Cardiac muscle cell (in vitro differentiated cells and primary cell): Measurements from ENCODE around the gene HMCN1. TPM values are rescaled to one million over a fixed set of nuclear protein-coding genes. Genes with fewer than 3 reads are reported as not detected.

ENCODE experiments used
- DNase-seq, 2 donors: peaks; one replicate each; pipeline versions ENCODE4 v3.0.0 to v3.0.0-alpha.2; 2010 to 2017; ENCODE audit warnings: low read depth in 1 of 2, low spot score in 1 of 2
- H3K27ac ChIP-seq: fragments of 200-600 bp; sonication (generic); 2 replicates; pipeline ENCODE4 v1.5.1; 2016
- H3K27me3 ChIP-seq: fragments of 200-600 bp; sonication (generic); 2 replicates; pipeline ENCODE4 v1.6.0; 2016; ENCODE audit warnings: control low read depth
- H3K36me3 ChIP-seq: fragments of 200-600 bp; sonication (generic); 2 replicates; pipeline ENCODE4 v1.5.1; 2016; ENCODE audit warnings: control low read depth
- H3K4me1 ChIP-seq: fragments of 200-600 bp; sonication (generic); 2 replicates; pipeline ENCODE4 v1.8.1; 2017; ENCODE audit warnings: low read depth, mild to moderate bottlenecking, mixed run types
- H3K4me3 ChIP-seq: fragments of 200-600 bp; sonication (generic); 2 replicates; pipeline ENCODE4 v1.5.1; 2016; ENCODE audit warnings: mild to moderate bottlenecking
- H3K9me3 ChIP-seq: fragments of 200-600 bp; sonication (generic); 2 replicates; pipeline ENCODE4 v1.5.1; 2017; ENCODE audit warnings: low read depth, mild to moderate bottlenecking, control low read depth
- polyA plus RNA-seq: library from polyadenylated mRNA; unstranded; fragments of >200 nt; fragmentation: Nextera tagmentation; extraction: Ambion mirVana; gene quantifications from 2 replicates; pipeline ENCODE4 v1.2.1, GENCODE V29; 2016
- total RNA-seq: library from RNA; depleted of rRNA; stranded (reverse); fragments of >200 nt; gene quantifications from 2 replicates; pipeline ENCODE4 v1.2.3, GENCODE V29; 2016
- TF ChIP-seq, protein P1 (sequence below): IDR thresholded peaks from 2 replicates; pipeline ENCODE4 v1.5.1; 2012; ENCODE audit warnings: low read depth, mild to moderate bottlenecking, low read length

The HMCN1 gene
- total and polyA plus RNA-seq, 2 experiments from 2014 or later = 4.9 to 28.5 TPM

DNA sequence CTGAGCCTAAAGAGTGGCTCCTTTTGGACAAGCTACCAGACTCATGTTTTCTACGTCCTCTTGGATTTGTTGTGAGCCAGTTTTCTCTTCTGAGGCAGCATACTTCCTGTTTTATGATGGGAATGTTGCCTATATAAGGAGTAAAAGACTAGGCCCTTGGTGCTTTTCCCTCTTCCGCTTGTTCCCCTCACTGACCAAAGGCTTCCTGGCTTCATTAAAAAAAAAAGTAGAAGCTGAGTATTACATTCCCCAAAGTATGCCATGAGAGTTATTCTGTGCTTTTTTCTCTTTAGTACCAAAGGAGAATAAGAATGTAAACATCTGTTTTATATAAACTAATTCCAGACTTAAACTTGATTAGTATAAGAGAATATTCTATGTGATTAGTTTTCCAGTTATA lies 6.5 kb upstream of the HMCN1 start:
- H3K36me3 ChIP-seq = no peaks in the 10 kb centered on the region
- H3K27ac ChIP-seq = no peak overlapping the region
- H3K27me3 ChIP-seq = no peaks in the 10 kb centered on the region
- H3K9me3 ChIP-seq = no peaks in the 10 kb centered on the region
- no peak overlapping the region for H3K4me3 ChIP-seq
- TF ChIP-seq, protein P1, sequence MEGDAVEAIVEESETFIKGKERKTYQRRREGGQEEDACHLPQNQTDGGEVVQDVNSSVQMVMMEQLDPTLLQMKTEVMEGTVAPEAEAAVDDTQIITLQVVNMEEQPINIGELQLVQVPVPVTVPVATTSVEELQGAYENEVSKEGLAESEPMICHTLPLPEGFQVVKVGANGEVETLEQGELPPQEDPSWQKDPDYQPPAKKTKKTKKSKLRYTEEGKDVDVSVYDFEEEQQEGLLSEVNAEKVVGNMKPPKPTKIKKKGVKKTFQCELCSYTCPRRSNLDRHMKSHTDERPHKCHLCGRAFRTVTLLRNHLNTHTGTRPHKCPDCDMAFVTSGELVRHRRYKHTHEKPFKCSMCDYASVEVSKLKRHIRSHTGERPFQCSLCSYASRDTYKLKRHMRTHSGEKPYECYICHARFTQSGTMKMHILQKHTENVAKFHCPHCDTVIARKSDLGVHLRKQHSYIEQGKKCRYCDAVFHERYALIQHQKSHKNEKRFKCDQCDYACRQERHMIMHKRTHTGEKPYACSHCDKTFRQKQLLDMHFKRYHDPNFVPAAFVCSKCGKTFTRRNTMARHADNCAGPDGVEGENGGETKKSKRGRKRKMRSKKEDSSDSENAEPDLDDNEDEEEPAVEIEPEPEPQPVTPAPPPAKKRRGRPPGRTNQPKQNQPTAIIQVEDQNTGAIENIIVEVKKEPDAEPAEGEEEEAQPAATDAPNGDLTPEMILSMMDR = no peak
- H3K4me1 ChIP-seq = no peaks in the 10 kb centered on the region
- DNase-seq = no peak

- H3K27ac ChIP-seq = no peak overlapping the region
- no peak for DNase-seq
- no peaks in the 10 kb centered on the region for H3K4me1 ChIP-seq
- H3K36me3 ChIP-seq = no peaks in the 10 kb centered on the region
- no peaks in the 10 kb centered on the region for H3K27me3 ChIP-seq
- no peaks in the 10 kb centered on the region for H3K9me3 ChIP-seq
- H3K4me3 ChIP-seq = no peak overlapping the region
- TF ChIP-seq, protein P1 = no peak
Observed at GRCh38 chr1:185731446-185731845, 2.7 kb upstream of the HMCN1 start.

DNA sequence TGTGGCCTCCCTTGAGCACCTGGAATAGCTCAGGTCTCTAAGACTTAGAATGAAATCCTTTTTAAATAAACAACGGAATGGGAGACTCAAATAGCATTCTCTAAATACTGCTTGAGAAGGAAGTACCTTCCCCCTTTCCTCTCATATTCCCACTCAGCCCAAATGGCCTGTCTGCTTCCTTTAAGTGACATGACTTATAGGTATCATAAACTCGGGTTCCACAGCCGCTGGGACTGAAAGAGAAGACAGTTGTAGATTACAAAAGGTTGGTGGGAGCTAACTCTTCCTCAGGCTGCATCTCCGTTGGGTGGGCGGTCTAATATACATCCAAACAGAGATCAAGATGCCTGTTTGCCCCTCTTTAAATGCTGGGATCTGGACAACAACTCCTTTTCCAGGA lies 1.2 kb upstream of the HMCN1 start:
- DNase-seq = no peak
- TF ChIP-seq, protein P1 = no peak
- no peaks in the 10 kb centered on the region for H3K36me3 ChIP-seq
- no peak overlapping the region for H3K4me3 ChIP-seq
- no peaks in the 10 kb centered on the region for H3K27me3 ChIP-seq
- no peaks in the 10 kb centered on the region for H3K9me3 ChIP-seq
- H3K4me1 ChIP-seq = no peaks in the 10 kb centered on the region
- H3K27ac ChIP-seq = peak overlapping the region; percentile 31

DNA sequence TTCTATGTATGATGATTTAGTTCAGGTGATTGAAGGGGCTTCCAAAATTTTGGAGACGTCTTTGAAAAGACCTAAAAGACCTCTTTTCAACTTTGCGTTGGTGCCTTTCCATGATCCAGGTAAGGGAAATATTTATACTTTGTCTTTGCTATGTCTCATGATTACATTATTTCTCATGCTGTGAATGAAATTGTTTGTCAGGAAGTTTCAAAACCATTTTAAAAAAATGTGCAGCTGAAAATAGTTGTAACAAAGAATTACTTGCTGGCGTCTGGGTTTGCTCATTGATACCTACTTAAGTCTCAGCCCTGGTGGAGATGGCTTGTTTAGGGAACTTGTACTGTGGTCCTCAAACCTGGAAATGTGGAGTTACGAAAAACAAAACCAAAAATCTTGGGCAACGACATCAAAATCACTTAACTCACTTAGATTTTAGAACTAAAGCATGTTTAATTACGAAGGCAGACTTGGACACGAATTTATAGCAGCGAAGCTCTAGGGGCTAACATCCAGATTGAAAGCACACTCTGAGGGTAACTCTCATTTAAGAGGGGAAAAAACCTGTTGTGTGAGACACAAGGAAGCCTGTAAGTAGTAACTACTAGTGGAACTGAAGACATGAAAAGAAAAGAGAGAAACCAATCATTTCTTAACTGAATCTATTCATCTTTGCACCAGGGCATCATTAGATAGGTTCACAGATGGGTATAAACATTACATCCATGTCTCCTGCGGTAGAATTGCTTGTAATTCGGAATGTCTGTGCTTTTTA lies 924 bp downstream of the HMCN1 start:
- no peaks in the 10 kb centered on the region for H3K36me3 ChIP-seq
- H3K27ac ChIP-seq = peak overlapping the region; percentile 76
- no peaks in the 10 kb centered on the region for H3K4me1 ChIP-seq
- no peaks in the 10 kb centered on the region for H3K27me3 ChIP-seq
- TF ChIP-seq, protein P1 = no peak
- DNase-seq = peak in 1 of 2 donors; percentile 41
- peak overlapping the region; percentile 52 for H3K4me3 ChIP-seq
- no peaks in the 10 kb centered on the region for H3K9me3 ChIP-seq

- TF ChIP-seq, protein P1 = no peak
Observed at GRCh38 chr1:185735701-185736064, 1.5 kb downstream of the HMCN1 start.

More at GRCh38 chr1:185735701-185736064, 1.5 kb downstream of the HMCN1 start:
- no peaks in the 10 kb centered on the region for H3K27me3 ChIP-seq
- H3K36me3 ChIP-seq = no peaks in the 10 kb centered on the region
- peak overlapping the region; percentile 19 for H3K27ac ChIP-seq
- no peaks in the 10 kb centered on the region for H3K9me3 ChIP-seq
- no peaks in the 10 kb centered on the region for H3K4me1 ChIP-seq
- H3K4me3 ChIP-seq = peak overlapping the region; percentile 52
- DNase-seq = peak; percentile 23 to 26
